Measurements from ENCODE around the gene MGAT1. TPM values are rescaled to one million over a fixed set of nuclear protein-coding genes. Genes with fewer than 3 reads are reported as not detected.

MGAT1 gene
- total RNA-seq, 1 donor from 2014 or later: 64.6 TPM

- ATAC-seq: no peak
Measured at GRCh38 chr5:180823940-180824629, 21.5 kb upstream of the MGAT1 start.

DNA sequence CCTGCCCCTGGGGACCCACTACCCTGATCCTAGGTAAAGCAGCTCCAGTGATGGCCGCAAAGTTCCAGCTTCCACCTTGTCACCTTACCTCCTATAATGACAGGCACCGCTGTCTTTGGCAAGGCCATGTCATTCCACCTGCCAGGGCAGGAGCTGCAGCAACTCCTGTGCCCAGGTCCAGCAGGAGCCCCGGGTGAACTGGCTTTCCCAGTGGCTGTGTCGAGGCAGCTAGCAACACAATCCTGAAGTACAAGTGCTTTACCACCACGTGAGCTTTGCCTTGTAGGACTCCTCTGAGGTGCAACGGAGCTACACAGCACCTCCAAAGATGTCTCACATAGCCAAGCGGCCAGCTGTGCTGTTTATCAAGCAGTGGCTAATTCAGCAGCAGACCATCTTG lies 20.7 kb upstream of the MGAT1 start:
- ATAC-seq: no peak

DNA sequence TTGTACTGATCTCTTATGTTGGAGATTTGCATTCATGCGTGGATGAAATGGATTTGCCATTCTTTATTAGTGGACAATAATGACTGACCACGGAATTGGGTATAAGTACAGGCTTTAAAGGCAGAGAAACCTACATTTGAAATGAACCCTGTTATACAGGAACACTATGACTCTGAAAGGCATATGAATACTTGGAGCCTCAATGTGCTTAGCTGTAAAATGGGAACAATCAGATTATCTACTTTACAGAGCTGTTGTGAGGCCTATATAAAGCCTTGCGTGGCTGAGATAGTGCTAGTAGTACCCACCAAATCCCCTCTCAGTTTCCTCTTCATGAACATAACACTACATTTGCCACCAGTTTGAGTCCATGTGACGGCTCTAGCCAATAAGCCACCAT lies 18.9 kb upstream of the MGAT1 start:
- no peak for ATAC-seq

DNA sequence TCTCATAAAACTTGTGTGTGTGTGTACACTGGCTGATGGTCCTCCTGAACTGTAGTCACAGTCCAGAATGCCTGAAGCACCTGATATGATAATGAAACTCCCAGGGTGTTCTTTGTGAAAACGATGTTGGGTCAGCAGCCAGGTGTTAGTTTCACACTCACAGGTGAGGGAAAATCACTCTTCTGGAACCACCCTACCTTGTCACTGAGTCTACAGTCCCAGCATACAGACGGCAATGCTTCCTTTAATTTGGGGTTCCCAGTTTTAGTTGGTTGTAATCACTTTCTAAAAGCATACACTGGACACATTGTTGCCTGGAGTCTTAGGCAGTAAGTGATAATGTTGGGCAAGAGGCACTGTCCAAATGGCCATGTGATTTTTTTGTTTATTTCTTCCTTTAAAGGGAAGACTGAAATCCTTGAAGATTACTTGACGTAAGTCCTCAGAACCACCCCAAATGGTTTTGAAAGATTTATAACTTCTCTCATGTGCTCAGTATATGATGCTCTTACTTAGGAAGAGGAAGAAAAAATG lies 18.2 kb upstream of the MGAT1 start:
- ATAC-seq: no peak

DNA sequence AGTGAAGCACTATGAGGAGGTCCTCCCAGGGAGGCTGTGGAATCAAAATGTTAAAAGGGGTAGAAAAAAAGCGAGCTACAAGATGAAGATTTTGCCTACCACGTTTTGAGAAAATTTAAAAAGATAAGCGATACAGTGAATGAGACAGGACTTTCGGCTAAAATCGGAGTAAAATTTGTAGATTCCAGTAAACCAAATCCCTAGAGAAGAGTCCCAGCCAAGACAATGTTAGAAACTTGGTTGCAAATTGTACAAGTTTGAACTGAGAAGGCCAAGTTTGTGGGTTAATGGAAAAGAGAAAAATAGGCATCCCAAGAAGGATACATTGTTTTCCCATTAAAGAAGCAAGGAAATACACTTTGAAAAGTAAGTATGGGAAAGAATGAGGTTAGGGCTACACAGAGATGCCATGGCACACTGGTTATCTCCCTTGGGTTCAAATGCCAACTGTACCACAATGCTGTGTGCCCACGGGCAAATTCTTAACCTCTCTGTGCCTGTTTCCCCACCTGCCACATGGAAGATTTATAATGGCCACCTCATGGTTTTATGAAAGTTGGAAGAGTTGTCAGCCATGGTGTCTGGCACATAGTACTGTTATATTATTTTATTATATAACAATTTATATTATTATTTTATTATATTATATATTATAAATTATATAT lies 16.2 kb upstream of the MGAT1 start:
- ATAC-seq: no peak

GRCh38 chr5:180817893-180818674 lies 15.5 kb upstream of the MGAT1 start:
- no peak for ATAC-seq

DNA sequence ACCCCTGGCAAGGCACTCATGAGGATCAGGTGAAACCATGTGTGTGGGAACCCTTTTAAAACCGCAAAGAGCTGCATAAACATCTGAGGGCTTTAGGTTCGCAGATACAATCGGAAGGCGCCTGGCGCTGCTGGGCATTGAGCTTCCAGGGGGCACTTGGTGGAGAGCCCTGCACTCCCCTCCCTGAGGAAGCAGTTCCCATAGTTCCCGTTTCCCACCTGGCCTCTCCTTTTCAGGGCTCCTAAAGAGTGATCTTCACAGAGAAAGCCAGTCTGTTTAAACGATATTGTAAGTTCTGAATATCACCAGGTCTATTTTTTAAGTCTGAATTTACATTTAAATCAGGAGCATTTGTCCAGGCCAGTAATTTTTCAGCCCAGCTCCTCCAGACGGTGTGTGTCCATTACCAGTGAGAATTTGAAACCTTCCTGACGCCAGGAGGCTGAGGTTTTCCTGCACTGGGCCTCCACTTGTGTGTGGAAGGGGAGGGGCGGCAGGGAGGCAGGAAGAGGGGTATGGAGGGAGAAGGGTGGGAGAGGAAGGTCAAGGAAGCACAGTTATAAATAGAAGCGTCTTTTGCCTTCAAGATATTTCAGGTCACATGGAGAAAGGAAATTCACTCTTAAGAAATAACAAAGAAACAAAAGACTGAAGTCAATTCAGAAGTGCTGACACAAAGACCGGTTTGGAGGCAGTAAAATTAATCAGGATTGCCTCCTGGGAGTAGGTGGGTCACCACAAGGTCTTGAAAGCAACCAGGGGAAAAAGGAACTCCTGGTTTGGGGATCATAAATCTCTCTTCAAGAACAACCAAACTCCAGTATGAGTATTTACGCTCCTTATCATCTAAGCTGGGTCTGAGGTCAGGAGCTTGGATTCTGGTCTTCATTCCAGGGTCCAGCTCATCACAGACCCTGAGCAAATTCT lies 14.3 kb upstream of the MGAT1 start:
- peak; percentile 48 for ATAC-seq

DNA sequence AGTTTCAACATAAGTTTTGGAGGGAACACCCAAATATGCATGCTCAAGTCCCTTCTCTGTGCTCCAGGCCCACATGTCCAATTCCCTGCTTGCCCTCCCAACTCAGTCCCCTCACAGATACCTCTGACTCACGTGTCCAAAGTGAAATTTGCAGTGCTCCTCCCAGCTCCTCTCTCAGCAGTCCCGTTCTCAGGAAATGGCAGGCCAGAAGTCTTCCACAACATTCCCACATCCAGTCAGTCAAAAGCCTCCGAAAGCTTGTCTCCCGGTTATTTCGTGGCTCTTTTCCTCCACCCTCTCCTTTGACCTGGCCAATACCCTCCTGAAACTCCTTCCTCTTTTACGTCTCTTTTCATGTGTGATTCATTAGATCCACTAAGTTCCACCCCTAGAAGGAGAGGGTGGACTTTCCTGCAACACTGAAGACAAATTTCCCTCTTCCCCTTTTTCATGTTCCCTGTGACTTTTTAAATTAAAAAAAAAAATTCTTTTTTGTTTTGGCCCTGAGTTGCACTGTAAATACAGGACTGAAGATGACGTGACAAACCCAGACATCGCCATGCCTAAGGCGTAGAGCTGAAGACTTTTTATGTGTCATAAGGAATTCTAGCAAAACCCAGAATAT lies 12.8 kb upstream of the MGAT1 start:
- ATAC-seq: no peak

- no peak for ATAC-seq
Measured at GRCh38 chr5:180813420-180813819, 10.8 kb upstream of the MGAT1 start.

DNA sequence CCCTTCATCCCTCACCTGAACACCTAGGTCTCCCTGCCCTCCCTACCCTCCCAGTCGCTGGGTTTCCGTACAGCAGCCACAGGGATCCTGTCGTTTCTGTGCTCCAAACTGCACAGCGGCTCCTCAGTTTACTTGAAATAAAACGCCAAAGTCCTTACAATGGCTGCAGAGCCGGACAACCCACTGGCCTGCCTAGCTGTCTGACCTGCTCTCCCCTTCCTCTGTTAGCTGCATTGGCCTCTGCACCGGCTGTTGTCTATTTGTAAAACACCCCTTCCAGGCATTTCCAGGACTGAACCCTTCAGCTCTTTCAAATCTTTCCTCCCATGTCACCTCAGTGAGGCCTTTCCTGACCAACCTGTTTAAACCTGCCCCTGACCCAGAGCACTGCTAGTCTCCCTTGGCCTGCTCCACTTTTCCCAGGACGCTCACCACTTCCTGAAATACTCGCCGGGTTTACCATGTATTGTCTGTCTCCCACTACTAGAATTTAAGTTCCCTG lies 9.1 kb upstream of the MGAT1 start:
- peak; percentile 18 for ATAC-seq

- no peak for ATAC-seq
Measured at GRCh38 chr5:180810959-180811622, 8.5 kb upstream of the MGAT1 start.

- peak; percentile 94 for ATAC-seq
Measured at GRCh38 chr5:180810210-180810958, 7.8 kb upstream of the MGAT1 start.

GRCh38 chr5:180809403-180810209 lies 7.0 kb upstream of the MGAT1 start:
- ATAC-seq: peak; percentile 82

GRCh38 chr5:180808461-180809000 lies 5.9 kb upstream of the MGAT1 start:
- ATAC-seq: no peak

- ATAC-seq: no peak
Measured at GRCh38 chr5:180807654-180808414, 5.2 kb upstream of the MGAT1 start.

- ATAC-seq: no peak
Measured at GRCh38 chr5:180807046-180807445, 4.4 kb upstream of the MGAT1 start.

GRCh38 chr5:180806351-180807011 lies 3.9 kb upstream of the MGAT1 start:
- no peak for ATAC-seq

All from esophagus mucosa (tissue), 1 donor.